ENCODE data around the gene GPR62. TPM values are rescaled to one million over a fixed set of nuclear protein-coding genes. Genes with fewer than 3 reads are reported as not detected.
A peak's percentile ranks its signal among the peaks of the same experiment; 100 is the strongest.

The GPR62 gene
- total and polyA plus RNA-seq, 4 donors: 1.2 to 4.6 (median 2.7) TPM

DNA sequence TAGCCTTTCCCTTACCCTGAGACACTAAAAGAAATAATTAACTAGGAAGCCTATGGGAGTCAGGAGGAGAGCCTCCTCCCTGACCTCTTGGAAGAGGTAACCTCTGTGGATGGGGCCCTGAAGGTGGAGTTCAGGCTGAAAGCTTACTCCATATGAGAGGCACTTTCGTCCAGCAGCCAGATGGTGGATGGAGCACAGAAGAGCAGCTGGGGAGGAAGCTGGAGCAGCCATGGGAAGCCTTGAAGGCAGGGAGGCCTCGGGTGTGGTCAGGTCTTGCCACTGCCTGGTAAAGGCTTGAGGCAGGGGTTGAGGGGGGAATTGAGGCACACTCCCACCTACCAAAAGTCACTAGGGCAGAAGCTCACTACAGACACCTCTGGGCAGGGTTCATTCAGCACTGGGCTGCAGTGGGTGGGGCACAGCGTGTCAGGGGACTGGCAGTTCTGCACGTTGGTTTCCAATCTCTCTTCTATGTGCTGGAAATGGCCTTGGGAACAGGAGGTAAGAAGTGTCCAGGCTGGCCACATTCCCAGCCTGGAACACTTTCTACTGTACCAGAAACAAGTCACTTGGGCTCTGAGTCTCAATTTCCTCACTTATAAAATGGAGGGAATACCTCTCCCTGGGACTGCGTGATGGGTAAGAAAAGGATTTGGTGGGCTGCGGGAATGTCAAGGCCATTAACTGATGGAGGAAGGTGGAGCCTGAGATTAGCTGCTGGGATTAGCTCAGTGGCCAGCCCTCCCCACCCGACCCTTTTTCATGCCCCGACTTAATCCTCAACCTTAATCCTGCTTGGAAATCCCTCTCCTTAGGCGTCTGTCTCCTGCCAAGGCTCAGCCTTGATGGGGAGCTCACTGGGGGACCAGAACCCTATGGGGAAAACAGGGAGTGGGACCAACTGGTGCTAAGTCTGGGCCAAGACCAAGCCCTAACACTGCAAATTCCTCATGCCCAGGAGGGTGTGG, 6.7 kb downstream of the GPR62 start:
- no peaks in the 10 kb centered on the region for H3K9me3 ChIP-seq (ENCODE audit: control insufficient read depth, insufficient read depth, low read length)
- peaks cover 63% of the 10 kb centered on the region for H3K4me1 ChIP-seq (ENCODE audit: control insufficient read depth, insufficient read depth, low read length)
- peaks cover 61% of the 10 kb centered on the region for H3K36me3 ChIP-seq (ENCODE audit: control insufficient read depth, insufficient read depth, low read length)
- H3K27me3 ChIP-seq (ENCODE audit: control insufficient read depth, insufficient read depth, low read length): no peaks in the 10 kb centered on the region
- no peak overlapping the region for H3K4me3 ChIP-seq (ENCODE audit: low read depth, low read length)
- no peak for DNase-seq (ENCODE audit: low read depth in 4 of 6, low spot score in 6 of 6)
- H3K27ac ChIP-seq (ENCODE audit: low read depth, low read length): no peak overlapping the region
- WGBS (ENCODE audit: insufficient coverage): 77% methylated on average over 3 of the region's 9 CpGs

DNA sequence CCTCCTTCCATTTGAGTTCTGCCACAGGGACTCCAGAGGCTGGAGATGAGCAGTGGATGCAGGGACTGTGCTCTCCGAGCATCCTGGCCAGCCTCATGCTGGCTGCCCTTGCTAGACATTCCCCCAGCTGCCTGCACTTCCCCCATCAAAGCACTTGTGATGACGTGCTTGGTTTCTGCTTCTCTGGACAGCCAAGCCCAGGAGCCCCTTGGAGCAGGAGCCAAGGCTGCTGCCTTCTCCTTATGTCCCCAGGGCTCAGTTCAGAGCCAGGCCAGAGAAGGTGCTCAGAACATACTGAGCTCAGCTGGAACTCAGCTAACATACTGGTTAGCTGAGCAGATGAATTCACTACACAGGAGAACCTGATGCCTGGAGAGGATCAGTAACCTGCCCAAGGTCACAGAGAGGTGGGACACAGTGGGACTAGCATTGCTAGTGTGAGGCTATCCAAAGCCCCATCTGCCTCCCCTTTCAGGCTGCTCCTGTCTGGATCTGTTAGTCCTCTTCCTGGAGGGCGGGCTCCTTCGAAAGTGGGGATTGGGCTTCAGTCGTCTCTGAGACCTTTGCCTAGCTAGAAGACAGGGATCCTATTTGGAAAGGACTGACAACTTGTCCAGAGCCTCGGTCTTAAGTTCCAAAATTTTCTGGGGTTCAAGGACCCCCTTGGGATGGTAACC, 7.8 kb downstream of the GPR62 start:
- WGBS (ENCODE audit: insufficient coverage): 71% methylated on average over 6 of the region's 6 CpGs
- Histone ChIP-seq H3K27ac (ENCODE audit: low read depth, low read length) (no peak overlapping the region), H3K4me3 (ENCODE audit: low read depth, low read length) (no peak overlapping the region)

DNA sequence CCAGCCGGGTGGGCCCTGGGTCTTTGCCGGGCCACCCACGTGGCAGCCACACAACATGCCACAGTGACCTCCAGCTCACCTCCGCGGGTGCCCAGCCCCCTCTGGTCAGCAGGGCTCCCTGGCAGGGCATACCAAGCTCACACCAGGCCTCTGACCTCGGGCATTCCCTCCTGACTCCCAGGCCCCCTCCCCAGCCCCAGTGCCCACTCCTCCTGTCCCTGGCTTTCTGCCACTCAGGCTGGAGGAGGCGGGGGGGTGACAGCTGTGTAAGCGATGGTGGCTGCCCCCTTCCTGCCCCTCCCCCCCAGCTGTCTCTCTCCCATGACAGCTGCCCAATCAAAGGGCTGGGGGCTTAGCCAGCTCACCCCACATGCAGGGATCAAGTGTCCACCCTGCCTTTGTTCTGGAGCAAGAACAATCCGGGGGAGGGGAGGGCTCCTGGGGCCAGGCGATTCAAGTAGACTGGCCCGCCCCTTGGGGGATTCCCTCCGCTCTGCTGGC, 8.8 kb downstream of the GPR62 start:
- no peaks in the 10 kb centered on the region for H3K27me3 ChIP-seq (ENCODE audit: control insufficient read depth, insufficient read depth, low read length)
- no peak overlapping the region for H3K4me3 ChIP-seq (ENCODE audit: low read depth, low read length)
- WGBS (ENCODE audit: insufficient coverage): 21% methylated on average over 12 of the region's 12 CpGs
- peak in 2 of 6 donors; percentile 37 to 41 for DNase-seq (ENCODE audit: low read depth in 4 of 6, low spot score in 6 of 6)
- peak overlapping the region; percentile 11 for H3K27ac ChIP-seq (ENCODE audit: low read depth, low read length)
- H3K4me1 ChIP-seq (ENCODE audit: control insufficient read depth, insufficient read depth, low read length): peaks cover 66% of the 10 kb centered on the region
- peaks cover 40% of the 10 kb centered on the region for H3K36me3 ChIP-seq (ENCODE audit: control insufficient read depth, insufficient read depth, low read length)
- H3K9me3 ChIP-seq (ENCODE audit: control insufficient read depth, insufficient read depth, low read length): no peaks in the 10 kb centered on the region

More for the DNA sequence above, 7.8 kb downstream of the GPR62 start:
- no peaks in the 10 kb centered on the region for H3K9me3 ChIP-seq (ENCODE audit: control insufficient read depth, insufficient read depth, low read length)
- peaks cover 56% of the 10 kb centered on the region for H3K4me1 ChIP-seq (ENCODE audit: control insufficient read depth, insufficient read depth, low read length)
- DNase-seq (ENCODE audit: low read depth in 4 of 6, low spot score in 6 of 6): no peak
- peaks cover 50% of the 10 kb centered on the region for H3K36me3 ChIP-seq (ENCODE audit: control insufficient read depth, insufficient read depth, low read length)
- no peaks in the 10 kb centered on the region for H3K27me3 ChIP-seq (ENCODE audit: control insufficient read depth, insufficient read depth, low read length)

DNA sequence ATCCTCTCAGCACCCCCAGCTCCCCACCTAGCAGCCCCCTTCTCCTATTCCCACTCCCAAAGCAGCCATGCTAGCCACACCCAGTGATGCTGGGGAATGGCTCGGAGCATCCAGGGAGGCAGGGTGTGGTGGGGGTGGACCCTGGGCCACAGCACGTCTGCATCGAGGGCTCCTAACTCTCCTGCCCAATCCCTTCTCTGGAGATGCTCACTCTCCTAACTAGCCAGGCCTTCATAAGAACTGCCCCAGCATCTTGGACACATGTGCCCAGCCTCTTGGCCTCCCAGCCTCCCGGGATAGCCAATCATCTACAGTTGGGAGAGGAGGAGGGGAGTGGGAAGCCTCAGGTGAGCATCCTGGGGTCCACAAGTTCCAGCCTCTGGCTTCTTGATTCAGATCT, 9.3 kb downstream of the GPR62 start:
- Histone ChIP-seq H3K4me3 (ENCODE audit: low read depth, low read length) (peak overlapping the region; percentile 11), H3K27ac (ENCODE audit: low read depth, low read length) (peak overlapping the region; percentile 11)
- WGBS (ENCODE audit: insufficient coverage): 70% methylated on average over 1 of the region's 4 CpGs

DNA sequence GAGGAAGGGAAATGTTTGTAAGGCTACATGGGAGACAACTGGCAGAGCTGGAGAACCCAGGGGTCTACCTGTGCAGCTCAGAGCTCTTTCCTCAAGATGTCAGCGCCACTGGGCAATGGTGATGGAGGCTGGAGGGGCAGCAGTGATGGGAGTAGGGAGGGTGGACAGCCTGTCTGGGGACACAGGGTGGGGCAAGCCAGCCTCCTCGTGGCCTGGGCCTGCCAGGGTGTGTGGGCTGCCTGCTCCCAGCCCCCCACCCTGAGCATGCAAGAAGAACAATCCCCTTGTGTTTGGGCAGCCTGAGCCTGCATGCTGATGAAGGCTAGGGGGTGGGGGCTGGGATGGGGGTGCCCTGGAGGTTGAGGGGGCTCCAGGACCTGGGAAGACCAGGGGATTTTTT, 10.8 kb downstream of the GPR62 start:
- peak overlapping the region; percentile 78 for H3K4me3 ChIP-seq (ENCODE audit: low read depth, low read length)
- H3K4me1 ChIP-seq (ENCODE audit: control insufficient read depth, insufficient read depth, low read length): peaks cover 76% of the 10 kb centered on the region
- DNase-seq (ENCODE audit: low read depth in 4 of 6, low spot score in 6 of 6): peak in 1 of 6 donors; percentile 55
- WGBS (ENCODE audit: insufficient coverage): 35% methylated on average over 2 of the region's 2 CpGs
- H3K27me3 ChIP-seq (ENCODE audit: control insufficient read depth, insufficient read depth, low read length): no peaks in the 10 kb centered on the region
- H3K27ac ChIP-seq (ENCODE audit: low read depth, low read length): peak overlapping the region; percentile 92
- no peaks in the 10 kb centered on the region for H3K9me3 ChIP-seq (ENCODE audit: control insufficient read depth, insufficient read depth, low read length)
- peaks cover 27% of the 10 kb centered on the region for H3K36me3 ChIP-seq (ENCODE audit: control insufficient read depth, insufficient read depth, low read length)

More for the DNA sequence above, 9.3 kb downstream of the GPR62 start:
- Histone ChIP-seq H3K4me1 (ENCODE audit: control insufficient read depth, insufficient read depth, low read length) (peaks cover 71% of the 10 kb centered on the region), H3K9me3 (ENCODE audit: control insufficient read depth, insufficient read depth, low read length) (no peaks in the 10 kb centered on the region), H3K27me3 (ENCODE audit: control insufficient read depth, insufficient read depth, low read length) (no peaks in the 10 kb centered on the region), H3K36me3 (ENCODE audit: control insufficient read depth, insufficient read depth, low read length) (peaks cover 38% of the 10 kb centered on the region)
- no peak for DNase-seq (ENCODE audit: low read depth in 4 of 6, low spot score in 6 of 6)

DNA sequence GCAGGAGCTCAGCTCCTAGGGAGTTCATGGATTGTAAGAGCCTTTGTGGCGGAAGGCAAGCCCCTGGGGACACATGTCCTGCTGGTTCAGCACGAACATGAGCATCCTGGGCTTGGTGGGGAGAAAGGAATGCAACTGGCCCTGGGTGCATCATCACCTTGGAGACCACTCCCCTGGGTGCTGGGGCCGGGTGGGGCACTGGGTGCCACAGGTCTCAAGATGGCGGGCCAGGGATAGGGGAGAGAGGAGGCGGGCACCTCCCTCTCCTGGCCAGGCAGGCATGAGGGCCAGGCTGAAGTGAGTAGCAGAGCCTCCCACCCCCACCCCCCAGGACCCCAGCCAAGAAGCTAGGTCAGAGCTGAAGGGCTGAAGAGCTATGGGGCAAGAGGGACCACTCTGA, 11.3 kb downstream of the GPR62 start:
- Histone ChIP-seq H3K36me3 (ENCODE audit: control insufficient read depth, insufficient read depth, low read length) (peaks cover 28% of the 10 kb centered on the region), H3K27me3 (ENCODE audit: control insufficient read depth, insufficient read depth, low read length) (no peaks in the 10 kb centered on the region), H3K9me3 (ENCODE audit: control insufficient read depth, insufficient read depth, low read length) (no peaks in the 10 kb centered on the region), H3K27ac (ENCODE audit: low read depth, low read length) (peak overlapping the region; percentile 92), H3K4me3 (ENCODE audit: low read depth, low read length) (peak overlapping the region; percentile 78), H3K4me1 (ENCODE audit: control insufficient read depth, insufficient read depth, low read length) (peaks cover 78% of the 10 kb centered on the region)
- no peak for DNase-seq (ENCODE audit: low read depth in 4 of 6, low spot score in 6 of 6)
- 32% methylated on average over 2 of the region's 5 CpGs for WGBS (ENCODE audit: insufficient coverage)

DNA sequence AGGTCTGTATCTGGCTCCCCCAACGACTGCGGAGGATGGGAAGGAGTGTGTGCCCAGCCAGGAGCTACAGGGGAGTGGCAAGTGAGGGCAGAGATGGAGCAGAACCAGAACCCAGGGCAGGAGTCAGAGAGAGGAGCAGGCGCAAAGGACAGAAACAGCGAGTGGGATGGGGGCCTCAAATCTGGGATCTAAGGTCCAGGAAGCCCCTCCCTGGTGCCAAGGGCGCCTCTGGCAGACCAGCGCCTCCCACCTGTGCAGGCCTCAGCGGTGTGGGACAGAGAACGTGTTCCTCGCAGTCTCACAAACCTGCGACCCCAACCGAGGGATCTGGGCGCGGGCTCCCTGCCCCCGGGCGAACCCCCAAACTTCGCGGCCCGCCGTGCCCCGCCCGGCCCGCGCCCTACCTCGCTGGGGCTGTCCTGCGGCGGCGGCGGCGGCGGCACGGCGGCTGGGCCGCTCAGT, 11.8 kb downstream of the GPR62 start:
- Histone ChIP-seq H3K4me3 (ENCODE audit: low read depth, low read length) (peak overlapping the region; percentile 78), H3K4me1 (ENCODE audit: control insufficient read depth, insufficient read depth, low read length) (peaks cover 79% of the 10 kb centered on the region), H3K27ac (ENCODE audit: low read depth, low read length) (peak overlapping the region; percentile 92), H3K36me3 (ENCODE audit: control insufficient read depth, insufficient read depth, low read length) (peaks cover 30% of the 10 kb centered on the region), H3K27me3 (ENCODE audit: control insufficient read depth, insufficient read depth, low read length) (no peaks in the 10 kb centered on the region), H3K9me3 (ENCODE audit: control insufficient read depth, insufficient read depth, low read length) (no peaks in the 10 kb centered on the region)
- DNase-seq (ENCODE audit: low read depth in 4 of 6, low spot score in 6 of 6): peak in 1 of 6 donors; percentile 57
- 1% methylated on average over 33 of the region's 33 CpGs for WGBS (ENCODE audit: insufficient coverage)

DNA sequence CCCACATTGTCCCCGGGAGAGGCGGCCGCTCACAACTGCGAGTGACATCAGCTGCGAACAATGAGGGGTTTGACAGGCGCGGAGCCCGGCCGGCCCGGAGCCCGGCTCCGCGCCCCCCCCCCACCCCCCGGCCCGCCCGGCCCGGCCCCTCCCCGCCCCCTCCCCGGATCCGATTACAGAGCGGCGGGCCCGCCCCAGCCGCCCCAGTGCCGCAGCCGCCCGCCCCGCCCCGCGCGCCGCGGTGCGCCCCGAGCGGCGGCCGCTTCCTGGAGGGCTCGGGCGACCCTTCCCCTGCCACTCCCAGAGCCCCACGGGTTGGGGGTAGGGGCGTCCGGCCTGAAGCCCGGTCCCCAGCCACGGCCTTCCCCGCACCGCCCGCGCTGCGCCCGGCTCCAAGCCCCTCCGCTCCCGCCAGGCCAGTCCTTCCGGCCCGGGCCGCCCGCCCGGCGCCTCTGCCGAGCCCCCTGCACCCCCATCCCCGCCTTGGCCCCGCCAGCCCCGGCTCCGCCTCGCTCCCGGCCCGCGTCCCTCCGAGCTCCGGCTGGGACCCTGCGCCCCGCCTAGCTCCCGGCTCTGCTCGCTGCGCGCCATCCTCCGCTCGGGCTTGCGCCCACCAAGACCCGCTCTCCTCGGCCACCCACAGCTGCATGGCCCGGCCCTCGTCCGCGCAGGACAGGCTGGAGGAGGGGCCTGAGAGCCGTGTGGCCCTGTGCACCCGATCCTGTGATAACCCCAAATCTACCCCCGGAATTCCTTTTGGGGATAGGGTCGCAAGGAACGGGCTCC, 12.4 kb downstream of the GPR62 start, which contains the start of gene PCBP4:
TSS of gene PCBP4 (minus strand) at position 71 of the 786 bp plus-strand sequence. CDS start 6,214 bp downstream, outside the sequence.
- H3K4me1 ChIP-seq (ENCODE audit: control insufficient read depth, insufficient read depth, low read length): peaks cover 74% of the 10 kb centered on the region
- under 1% methylated on average over 67 of the region's 90 CpGs for WGBS (ENCODE audit: insufficient coverage)

More for the DNA sequence above, 12.4 kb downstream of the GPR62 start, which contains the start of gene PCBP4:
- DNase-seq (ENCODE audit: low read depth in 4 of 6, low spot score in 6 of 6): peak in 2 of 6 donors; percentile 79 to 84
- Histone ChIP-seq H3K36me3 (ENCODE audit: control insufficient read depth, insufficient read depth, low read length) (peaks cover 30% of the 10 kb centered on the region), H3K27me3 (ENCODE audit: control insufficient read depth, insufficient read depth, low read length) (no peaks in the 10 kb centered on the region), H3K4me3 (ENCODE audit: low read depth, low read length) (peak within 1 kb of the TSS; percentile 78), H3K27ac (ENCODE audit: low read depth, low read length) (peak within 1 kb of the TSS; percentile 92), H3K9me3 (ENCODE audit: control insufficient read depth, insufficient read depth, low read length) (no peaks in the 10 kb centered on the region)

Data from spinal cord (tissue), 10 donors.